MM.1S (cell line): ENCODE results near the gene NID2.

Experiments
- DNase-seq: peaks from one replicate; pipeline ENCODE4 v3.0.0-alpha.2; 2015
- H2AFZ ChIP-seq: fragments of 300-600 bp; sonication (generic); 2 replicates; pipeline ENCODE4 v1.6.0; 2016; ENCODE audit warnings: antibody characterized with exemption, low read length
- H3F3A ChIP-seq: fragments of 300-600 bp; sonication (generic); 2 replicates; pipeline ENCODE4 v1.6.1; 2016; ENCODE audit warnings: mild to moderate bottlenecking, antibody characterized with exemption, low read length, moderate library complexity, mixed read lengths; ENCODE audit not compliant: insufficient read depth
- H3K27ac ChIP-seq: fragments of 300-600 bp; sonication (generic); 2 replicates; pipeline ENCODE4 v1.5.1; 2016; ENCODE audit warnings: mild to moderate bottlenecking, low read length
- H3K27me3 ChIP-seq: fragments of 300-600 bp; sonication (generic); replicated peaks from 2 replicates; pipeline ENCODE4 v1.6.0; 2016; ENCODE audit warnings: low read length; ENCODE audit not compliant: insufficient read depth
- H3K36me3 ChIP-seq: fragments of 300-600 bp; sonication (generic); replicated peaks from 2 replicates; pipeline ENCODE4 v1.6.1; 2016; ENCODE audit warnings: mild to moderate bottlenecking, low read length, mixed read lengths; ENCODE audit not compliant: insufficient read depth
- H3K4me1 ChIP-seq: fragments of 300-600 bp; sonication (generic); 2 replicates; pipeline ENCODE4 v1.6.1; 2016; ENCODE audit warnings: low read length, mixed read lengths
- H3K4me2 ChIP-seq: fragments of 300-600 bp; sonication (generic); 2 replicates; pipeline ENCODE4 v1.6.0; 2016; ENCODE audit warnings: low read depth, low read length
- H3K4me3 ChIP-seq: fragments of 300-600 bp; sonication (generic); 2 replicates; pipeline ENCODE4 v1.5.1; 2016; ENCODE audit warnings: low read length, mixed read lengths
- H3K79me2 ChIP-seq: fragments of 300-600 bp; sonication (generic); 2 replicates; pipeline ENCODE4 v1.6.1; 2016; ENCODE audit warnings: mixed run types, low read length, mixed read lengths
- H3K9ac ChIP-seq: fragments of 300-600 bp; sonication (generic); 2 replicates; pipeline ENCODE4 v1.6.1; 2016; ENCODE audit warnings: low read length, mixed read lengths
- H3K9me2 ChIP-seq: fragments of 300-600 bp; sonication (generic); replicated peaks from 2 replicates; pipeline ENCODE4 v1.6.1; 2016; ENCODE audit warnings: mild to moderate bottlenecking, low read length, mixed read lengths; ENCODE audit not compliant: insufficient read depth
- H3K9me3 ChIP-seq: fragments of 300-600 bp; sonication (generic); replicated peaks from 2 replicates; pipeline ENCODE4 v1.6.1; 2016; ENCODE audit warnings: mild to moderate bottlenecking, low read length, mixed read lengths; ENCODE audit not compliant: insufficient read depth
- H4K20me1 ChIP-seq: fragments of 300-600 bp; sonication (generic); 2 replicates; pipeline ENCODE4 v1.6.1; 2016; ENCODE audit warnings: mild to moderate bottlenecking, low read length, moderate library complexity, mixed read lengths; ENCODE audit not compliant: insufficient read depth
- CTCF ChIP-seq: fragments of 300-600 bp; sonication (generic); IDR thresholded peaks from 2 replicates; pipeline ENCODE4 v1.5.1; 2016; ENCODE audit warnings: antibody characterized with exemption, low read length, mixed read lengths
- EZH2 ChIP-seq: fragments of 300-600 bp; sonication (generic); optimal IDR thresholded peaks from 2 replicates; pipeline ENCODE3; 2017; ENCODE audit warnings: low read depth, mild to moderate bottlenecking, antibody characterized with exemption, low read length, mixed read lengths
- EZH2phosphoT487 ChIP-seq: fragments of 300-600 bp; sonication (generic); IDR thresholded peaks from 2 replicates; pipeline ENCODE4 v1.6.1; 2018; ENCODE audit warnings: antibody characterized with exemption, low read length

NID2 gene

GRCh38 chr14:52013984-52014600 is 54.8 kb downstream of the NID2 start:
- Histone ChIP-seq H3K4me2 (no peak overlapping the region), H3K27me3 (no peaks in the 10 kb centered on the region), H3K36me3 (no peaks in the 10 kb centered on the region), H3K79me2 (no peaks in the 10 kb centered on the region), H3K27ac (no peak overlapping the region), H3K4me3 (no peak overlapping the region), H2AFZ (no peak overlapping the region), H3K4me1 (no peaks in the 10 kb centered on the region), H3K9me2 (no peaks in the 10 kb centered on the region), H4K20me1 (no peaks in the 10 kb centered on the region), H3K9ac (no peak overlapping the region), H3K9me3 (no peaks in the 10 kb centered on the region), H3F3A (no peaks in the 10 kb centered on the region)
- DNase-seq: no peak
- TF ChIP-seq EZH2 (no peak), CTCF (peak; percentile 10; the same call in 1 of the 2 replicates)

GRCh38 chr14:52012635-52013034 is 56.2 kb downstream of the NID2 start:
- H3K4me2 ChIP-seq: no peak overlapping the region

DNA sequence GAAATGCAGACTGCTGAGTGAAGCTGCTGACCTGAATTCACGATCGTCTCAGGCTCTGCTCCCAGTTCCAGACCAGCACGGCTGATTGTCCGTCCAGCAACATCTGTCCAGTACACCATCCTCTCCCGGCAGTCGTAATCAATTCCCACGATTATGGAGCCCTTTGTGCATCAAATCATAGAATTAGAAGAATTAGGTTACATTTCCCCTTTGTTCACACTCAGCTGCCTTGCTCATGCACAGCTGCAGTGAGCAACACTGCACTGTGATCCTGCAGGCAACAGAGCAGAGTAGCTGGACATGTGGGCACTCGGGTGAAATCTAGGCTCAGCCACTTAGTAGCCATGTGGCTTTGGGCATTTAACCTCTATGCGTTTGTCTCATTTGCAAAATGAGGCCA is 57.3 kb downstream of the NID2 start:
- no peaks in the 10 kb centered on the region for H3K36me3 ChIP-seq
- no peak overlapping the region for H3K27ac ChIP-seq
- H2AFZ ChIP-seq: no peak overlapping the region

More at GRCh38 chr14:52012635-52013034, 56.2 kb downstream of the NID2 start:
- Histone ChIP-seq H3K79me2 (no peaks in the 10 kb centered on the region), H3K9me2 (no peaks in the 10 kb centered on the region), H2AFZ (no peak overlapping the region), H3K36me3 (no peaks in the 10 kb centered on the region), H3K27me3 (no peaks in the 10 kb centered on the region), H3F3A (no peaks in the 10 kb centered on the region), H3K4me3 (no peak overlapping the region), H3K27ac (no peak overlapping the region), H4K20me1 (no peaks in the 10 kb centered on the region), H3K9ac (no peak overlapping the region), H3K4me1 (no peaks in the 10 kb centered on the region), H3K9me3 (no peaks in the 10 kb centered on the region)
- DNase-seq: no peak
- TF ChIP-seq CTCF: no peak
- no peak for TF ChIP-seq EZH2
- TF ChIP-seq EZH2phosphoT487: no peak

More for the DNA sequence above, 57.3 kb downstream of the NID2 start:
- H3K9me3 ChIP-seq: no peaks in the 10 kb centered on the region
- H3K27me3 ChIP-seq: no peaks in the 10 kb centered on the region
- TF ChIP-seq CTCF (no peak), EZH2phosphoT487 (no peak), EZH2 (no peak)
- H3K9me2 ChIP-seq: no peaks in the 10 kb centered on the region
- no peak overlapping the region for H3K4me2 ChIP-seq
- H3K79me2 ChIP-seq: no peaks in the 10 kb centered on the region
- no peaks in the 10 kb centered on the region for H3K4me1 ChIP-seq
- no peaks in the 10 kb centered on the region for H3F3A ChIP-seq
- H3K4me3 ChIP-seq: no peak overlapping the region
- no peak for DNase-seq
- no peak overlapping the region for H3K9ac ChIP-seq
- H4K20me1 ChIP-seq: no peaks in the 10 kb centered on the region
